ELR (cell line): ENCODE results near the gene OSBPL10.

Source experiments
- DNase-seq: peaks from one replicate; pipeline ENCODE4 v3.0.0-alpha.2; 2015; ENCODE audit warnings: low read depth

The OSBPL10 gene

DNA sequence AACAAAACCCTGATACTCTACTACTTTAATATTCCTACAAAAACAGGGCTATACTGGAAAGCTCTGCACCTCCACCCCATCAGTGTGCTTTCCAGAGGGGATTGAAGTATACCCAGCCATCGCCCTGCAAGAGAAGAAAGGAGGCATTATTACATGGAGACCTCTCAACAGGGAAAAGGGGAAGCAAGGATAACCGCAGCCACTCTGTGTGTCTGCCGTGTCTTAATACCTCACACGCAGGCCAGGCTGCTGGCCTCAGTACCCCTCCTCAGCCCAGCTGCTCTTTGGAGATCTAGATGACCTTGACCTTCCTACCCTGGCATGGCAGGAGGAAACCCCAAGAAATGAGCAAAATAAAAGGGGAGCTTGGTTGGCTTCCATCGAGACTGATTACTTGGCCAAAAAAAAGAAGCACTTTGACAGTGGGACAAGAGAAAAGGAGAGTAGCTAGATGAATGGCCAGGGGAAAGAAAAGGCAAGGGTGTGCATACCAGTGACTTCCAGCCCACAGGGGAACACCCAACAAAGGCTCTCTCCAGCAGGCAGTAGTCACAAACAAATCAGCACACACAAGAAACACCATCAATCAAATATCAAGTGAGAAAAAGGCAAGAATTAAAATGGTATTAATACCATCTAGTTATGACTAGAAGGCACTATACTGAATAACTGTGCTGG lies 318.9 kb downstream of the OSBPL10 start:
- no peak for DNase-seq

DNA sequence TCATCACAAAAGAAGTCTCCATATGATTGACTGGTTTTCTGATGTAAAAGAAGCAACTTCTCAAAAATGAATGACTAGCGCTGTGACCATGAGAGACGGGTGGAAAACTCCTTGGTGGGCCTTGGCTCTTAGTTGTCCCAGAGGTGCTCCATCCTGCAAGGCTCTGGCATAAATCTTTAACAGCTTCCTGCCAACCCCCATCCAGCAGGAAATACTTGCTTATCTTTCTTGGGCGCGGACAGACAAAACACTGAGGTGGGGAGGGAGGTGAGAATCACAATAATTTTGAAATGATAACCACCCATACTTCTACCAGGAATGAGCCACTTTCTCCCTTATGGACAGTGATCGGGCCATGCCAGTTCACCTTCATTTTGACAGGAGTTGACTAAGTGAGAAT lies 319.8 kb downstream of the OSBPL10 start:
- DNase-seq: no peak

DNA sequence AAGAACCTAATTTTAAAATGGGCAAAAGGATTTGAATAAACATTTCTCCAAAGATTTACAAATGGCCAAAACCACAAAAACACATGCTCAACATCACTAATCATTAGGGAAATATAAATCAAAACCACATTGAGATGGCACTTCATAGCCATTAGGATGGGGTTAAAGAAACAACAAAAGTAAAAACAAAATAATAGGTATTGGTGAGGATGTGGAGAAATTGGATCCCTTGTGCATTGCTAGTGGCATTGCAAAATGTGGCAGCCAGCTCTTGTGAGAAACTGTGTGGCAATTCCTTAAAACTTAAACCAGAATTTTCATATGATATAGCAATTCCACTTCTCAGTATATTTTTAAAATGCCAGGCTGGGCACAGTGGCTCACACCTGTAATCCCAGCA lies 321.8 kb downstream of the OSBPL10 start:
- no peak for DNase-seq

DNA sequence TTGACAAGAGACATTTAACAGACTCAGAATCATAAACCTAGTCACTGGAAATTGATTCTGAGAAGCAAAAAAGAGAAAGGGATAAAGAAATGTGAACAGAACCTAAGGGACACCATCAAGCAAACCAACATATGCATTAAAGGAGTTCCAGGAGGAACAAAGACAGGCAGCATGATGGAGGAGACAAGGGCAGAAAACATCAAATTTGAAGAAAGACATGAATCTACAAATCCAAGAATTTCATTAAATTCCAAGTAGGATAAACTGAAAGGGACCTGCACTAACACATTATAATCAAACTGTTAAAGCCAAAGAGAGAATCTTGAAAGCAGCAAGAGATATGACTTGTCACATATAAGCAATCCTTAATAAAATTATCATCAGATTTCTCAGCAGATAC lies 326.1 kb downstream of the OSBPL10 start:
- no peak for DNase-seq

DNA sequence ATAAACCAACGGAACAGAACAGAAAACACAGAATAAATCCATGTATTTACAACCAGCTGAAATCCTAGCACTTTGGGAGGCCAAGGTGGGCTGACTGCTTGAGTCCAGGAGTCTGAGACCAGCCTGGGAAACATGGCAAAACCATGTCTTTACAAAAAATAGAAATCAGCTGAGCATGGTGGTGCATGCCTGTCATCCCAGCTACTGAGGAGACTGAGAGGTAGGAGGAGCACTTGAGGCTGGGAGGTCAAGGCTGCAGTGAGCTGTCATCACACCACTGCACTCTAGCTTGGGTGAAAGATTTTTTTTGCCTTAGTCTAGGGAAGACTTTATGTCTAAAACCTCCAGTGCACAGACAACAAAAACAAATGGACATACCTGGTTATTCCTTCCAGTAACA lies 327.6 kb downstream of the OSBPL10 start:
- no peak for DNase-seq

DNA sequence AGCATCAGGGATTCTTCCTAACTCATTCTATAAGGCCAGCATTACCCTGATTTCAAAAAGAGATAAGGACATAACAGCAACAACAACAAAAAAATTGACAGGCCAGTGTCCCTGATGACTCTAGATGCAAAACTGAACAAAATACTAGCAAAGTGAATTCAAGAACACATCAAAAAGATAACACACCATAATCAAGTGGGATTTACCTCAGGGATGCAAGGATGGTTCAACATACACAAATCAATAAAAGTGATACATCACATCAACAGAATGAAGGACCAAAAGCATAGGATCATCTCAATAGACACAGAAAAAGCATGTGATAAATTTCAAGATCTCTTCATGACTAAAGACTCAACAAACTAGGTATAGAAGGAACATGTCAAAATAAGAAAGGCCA lies 328.8 kb downstream of the OSBPL10 start:
- DNase-seq: no peak

DNA sequence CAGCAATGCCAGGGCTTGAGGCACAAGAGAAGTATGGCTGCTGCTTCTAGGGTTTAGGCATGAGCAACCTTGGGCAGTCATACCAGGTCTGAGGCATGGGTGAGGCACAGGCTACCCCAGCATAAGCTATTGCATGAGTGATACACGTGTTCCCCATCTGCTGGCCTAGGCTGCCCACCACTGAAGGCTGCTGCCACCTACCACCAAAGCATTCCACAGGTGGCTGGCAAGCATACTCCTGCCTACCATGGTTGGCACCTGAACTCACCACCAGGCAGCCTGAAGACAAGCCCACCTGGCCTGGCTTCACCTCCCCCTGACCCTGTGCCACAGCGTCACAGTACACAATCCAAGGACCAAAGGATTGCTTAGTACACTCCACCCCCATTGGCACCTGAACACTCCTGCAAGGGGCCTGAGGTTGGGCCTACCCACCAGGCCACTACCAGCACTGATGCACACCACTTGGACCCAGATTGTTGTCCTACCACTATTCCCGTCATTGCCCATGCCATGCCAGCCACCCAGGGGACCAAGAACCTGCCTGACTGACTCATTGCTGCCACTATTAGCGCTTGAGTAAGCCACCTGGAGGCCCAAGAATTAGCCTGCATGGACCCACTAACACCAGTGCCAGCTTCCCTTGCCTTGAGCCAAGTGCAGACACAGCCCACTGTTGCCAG lies 332.6 kb downstream of the OSBPL10 start:
- DNase-seq: no peak

DNA sequence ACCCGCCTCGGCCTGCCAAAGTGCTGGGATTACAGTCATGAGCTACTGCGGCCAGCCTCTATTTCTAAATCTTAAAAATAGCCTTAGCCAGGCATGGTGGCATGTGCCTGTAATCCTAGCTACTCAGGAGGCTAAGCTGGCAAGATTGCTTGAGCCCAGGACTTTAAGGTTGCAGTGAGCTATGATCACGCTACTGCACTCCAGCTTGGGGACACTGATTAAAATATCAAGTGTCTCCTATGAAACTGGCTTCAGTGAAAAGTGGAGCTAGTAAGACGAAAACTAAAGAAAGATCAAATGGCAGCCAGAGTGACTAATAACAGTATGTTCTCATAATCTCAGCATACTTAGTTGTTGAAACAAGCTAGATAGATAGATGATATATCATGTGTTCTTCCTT lies 335.8 kb downstream of the OSBPL10 start:
- DNase-seq: no peak

DNA sequence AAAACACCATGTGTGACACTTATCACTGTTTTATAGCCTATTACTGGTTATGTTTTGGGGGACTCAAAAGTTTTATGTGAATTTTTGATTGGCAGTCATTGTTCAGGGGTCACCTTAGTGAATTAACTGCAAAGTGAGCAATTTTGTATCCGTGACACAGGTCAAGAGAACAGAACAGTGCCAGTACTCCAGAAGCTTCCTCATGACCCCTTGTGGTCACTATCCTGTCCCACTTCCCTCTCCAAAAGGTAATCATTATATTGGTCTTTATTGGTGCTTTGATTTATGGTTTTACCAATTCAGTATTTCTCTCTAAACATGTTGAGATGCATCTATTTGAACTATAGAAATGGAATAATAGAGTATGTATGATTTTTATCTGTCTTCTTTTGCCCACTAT lies 341.2 kb downstream of the OSBPL10 start:
- DNase-seq: peak; percentile 2

DNA sequence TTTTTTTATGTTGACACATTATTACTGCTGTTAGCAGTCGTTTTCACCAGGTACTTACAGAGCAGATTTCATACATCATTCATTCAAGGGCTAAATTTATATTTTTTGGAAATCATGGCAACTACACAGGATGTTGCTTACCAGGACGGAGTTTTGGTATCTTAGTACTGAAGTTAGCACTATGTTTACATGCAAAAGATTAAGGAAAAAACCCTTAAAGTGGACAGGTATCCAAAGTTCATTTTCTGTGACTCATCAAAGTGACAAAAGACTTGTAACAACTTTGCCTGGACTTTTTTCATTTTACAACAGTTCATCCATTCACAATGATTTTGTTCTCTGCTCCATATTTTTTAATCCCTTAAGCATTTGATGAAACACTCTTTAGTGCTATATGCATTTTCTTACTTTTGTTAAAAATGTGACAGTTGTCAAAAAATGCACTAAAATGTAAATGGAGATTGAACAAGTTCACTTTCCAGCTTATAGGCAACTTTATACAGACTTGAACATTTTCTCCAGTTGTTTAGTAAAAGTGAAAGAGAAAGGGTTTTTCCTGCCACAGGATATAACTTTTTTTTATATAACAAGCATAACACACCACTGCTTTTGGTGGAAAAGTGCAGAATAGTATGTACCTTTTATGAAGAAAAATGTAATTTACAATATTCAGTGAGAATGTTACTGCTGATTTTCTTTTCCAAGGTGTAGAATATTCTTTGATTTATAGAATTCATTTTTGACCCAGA lies 344.2 kb downstream of the OSBPL10 start:
- no peak for DNase-seq

DNA sequence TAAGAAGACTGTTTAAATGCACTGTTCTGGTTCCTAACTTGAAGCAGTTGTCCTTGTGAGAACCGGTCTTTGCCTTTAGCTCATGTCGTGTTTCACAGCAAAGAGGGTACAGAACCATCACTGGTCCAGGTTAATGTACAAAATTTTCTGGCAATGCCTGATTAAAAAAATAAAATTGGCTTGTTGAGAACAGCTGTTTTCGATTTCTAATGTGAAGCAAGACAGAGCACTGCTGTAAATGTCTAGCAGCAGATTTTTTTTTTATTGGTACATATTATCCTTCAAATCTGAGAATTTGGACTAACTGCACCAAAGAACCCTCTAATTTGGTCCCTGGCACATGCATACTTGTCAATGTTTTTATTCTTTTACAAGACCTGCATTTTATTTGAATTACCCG lies 345.0 kb downstream of the OSBPL10 start:
- DNase-seq: no peak

DNA sequence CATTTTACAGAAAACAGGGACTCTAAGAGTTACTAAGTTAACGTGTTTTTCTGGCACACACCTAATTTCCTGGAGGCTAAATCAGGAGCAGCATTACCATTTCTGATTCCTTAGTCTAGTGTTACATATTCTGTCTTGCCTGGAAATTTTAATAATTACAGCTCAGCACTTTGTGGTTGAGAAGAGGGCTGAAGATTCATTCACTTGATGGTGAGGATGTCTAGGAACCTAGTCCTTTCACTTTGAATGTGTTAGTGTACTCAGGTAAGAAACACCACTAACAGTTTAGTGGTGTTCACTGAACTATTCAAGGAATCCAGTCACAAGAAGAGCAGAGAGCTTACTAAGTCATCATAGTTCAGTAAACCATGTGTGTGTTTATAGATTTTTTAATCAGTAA lies 345.5 kb downstream of the OSBPL10 start:
- DNase-seq: no peak

DNA sequence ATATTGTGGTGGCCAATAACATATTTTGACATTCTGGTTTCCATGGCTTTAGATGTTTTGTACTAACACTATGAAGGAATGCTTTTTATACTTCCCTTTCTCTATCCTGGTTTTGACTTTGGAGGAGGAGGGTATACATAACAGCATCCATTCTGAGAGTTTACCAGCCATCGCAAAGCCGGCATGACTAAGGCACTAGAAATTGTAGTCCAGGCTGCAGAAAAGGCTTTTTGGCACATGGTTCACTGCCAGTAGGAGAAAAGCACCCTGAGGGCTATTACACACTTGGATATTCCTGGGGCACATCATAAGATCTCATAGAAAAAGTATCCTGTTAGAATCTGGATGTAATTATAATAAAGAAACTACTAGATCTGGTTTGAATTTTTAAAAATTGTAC lies 346.6 kb downstream of the OSBPL10 start:
- DNase-seq: peak; percentile 85

DNA sequence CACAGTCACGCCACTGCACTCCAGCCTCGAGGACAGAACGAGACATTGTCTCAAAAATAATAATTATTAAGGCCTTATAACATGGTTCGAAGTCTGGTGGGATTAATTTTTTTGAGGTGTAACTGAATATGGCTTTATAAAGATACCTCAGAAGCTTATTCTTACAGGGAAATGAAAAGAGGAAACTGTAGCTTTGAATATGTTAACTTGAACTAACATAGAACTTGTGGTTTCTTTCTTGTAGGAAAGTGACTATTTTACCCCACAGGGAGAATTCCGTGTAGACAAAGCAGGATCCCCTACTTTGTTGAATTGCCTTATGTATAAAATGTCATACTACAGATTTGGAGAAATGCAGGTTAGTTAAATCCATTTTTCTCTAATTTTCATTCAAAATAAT lies 352.0 kb downstream of the OSBPL10 start:
- no peak for DNase-seq

DNA sequence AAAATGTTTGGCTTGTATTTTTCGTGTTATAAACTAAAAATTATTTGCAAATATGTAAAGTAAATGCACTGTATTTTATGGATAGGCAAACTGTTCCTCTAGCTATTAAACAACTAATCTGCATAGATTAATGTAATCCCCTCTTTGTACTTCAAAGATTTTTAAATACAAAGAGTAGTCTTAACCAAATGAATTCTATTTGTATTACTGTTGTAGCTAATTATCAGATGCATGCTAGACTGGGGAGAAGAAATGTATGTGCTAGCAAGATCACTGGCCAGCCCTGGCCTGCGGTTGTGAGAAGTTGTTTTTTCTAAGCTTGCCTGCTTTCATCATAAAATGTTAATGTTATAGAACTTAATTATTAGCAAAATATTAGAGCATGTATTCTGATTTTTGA lies 355.7 kb downstream of the OSBPL10 start:
- no peak for DNase-seq

DNA sequence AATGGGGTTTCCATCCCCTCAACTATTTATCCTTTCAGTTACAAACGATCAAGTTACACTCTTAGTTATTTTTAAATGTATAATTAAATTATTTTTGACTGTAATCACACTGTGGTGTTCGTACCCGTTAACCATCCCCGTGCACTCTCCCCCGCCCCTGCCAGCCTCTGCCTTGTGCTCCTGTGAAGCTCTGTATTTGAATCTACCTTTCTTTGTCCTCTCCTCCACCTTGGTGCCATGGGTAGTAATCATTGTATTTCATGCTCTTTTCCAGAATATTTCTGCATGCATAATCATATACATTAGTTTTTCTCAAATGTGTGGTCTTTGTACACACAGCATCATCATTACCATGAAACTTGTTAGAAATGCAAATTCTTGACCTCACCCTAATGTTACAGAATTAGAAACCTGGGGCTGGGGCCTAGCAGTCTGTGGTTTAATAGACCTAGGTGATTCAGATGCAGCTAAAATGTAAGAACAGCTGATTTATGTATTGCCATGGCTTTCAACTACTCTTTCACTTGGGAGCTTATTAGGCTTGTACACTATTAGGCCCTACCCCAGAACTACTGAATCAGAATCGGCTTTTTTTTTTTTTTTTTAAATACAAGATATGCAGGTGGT lies 356.9 kb downstream of the OSBPL10 start:
- DNase-seq: no peak

DNA sequence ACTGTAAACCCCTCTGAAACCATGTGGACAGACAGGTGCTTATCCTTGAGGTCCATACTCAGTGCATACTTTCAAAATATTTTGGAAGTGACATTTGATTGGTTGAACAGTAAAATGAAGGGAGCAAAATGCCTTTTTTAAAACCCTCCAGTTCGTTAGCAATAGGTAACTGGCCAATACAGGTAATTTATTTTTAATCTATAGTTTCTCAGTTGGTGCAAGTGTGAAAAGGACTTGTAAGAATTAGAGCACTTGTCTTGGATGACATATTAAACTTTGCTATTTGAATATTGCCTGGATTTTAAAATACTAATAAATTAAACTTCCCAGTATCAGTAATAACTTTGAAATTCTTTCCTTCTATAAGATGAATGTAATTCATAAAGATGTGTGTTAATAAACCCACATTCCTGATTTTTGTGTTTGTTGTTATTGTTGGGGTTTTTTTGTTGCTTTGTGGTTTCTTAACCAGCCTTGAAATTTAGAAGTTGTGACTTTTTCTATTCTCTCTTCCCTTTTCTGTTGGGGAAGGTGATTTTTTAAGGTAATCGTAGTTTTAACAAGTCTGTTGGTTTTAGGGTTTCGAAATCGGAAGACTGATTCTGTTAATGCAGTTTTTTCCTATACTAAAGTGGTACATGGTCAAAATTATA lies 358.3 kb downstream of the OSBPL10 start:
- no peak for DNase-seq

DNA sequence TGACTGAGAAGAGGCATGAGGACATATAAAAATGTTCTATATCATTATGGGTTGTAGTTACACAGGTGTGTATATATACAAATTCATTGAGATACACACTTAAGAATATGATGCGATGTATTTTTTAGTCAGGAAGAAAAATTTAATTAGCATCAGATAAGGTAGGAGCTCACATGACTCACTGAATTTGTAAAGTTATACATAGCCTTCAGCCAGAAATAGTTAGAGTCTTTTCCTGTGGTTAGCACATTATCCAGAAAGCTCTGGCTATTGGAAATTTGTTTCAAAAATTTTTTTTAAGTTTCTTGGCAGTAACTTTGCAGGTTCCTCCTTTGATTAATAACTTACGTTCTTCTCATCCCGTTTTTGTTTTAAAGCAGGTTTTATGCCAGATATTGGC lies 359.7 kb downstream of the OSBPL10 start:
- peak; percentile 21 for DNase-seq

DNA sequence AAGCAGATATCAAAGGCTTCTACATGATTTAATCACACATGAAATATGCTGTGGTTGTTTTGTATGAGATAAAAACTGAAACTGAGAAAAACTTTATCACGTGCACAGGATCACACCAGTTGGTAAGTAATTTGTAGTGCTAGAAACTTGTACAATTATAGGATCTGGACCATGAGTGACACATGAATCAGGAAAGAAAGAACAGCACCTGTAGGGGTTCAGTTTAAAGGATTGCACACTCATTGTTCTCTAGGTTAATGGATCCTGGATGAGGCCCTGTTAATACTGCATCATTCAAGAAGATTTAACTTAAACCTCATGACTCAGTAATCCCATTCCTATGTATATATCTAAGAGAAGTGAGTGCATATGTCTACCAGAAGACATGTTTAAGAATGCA lies 360.4 kb downstream of the OSBPL10 start:
- DNase-seq: peak; percentile 20

DNA sequence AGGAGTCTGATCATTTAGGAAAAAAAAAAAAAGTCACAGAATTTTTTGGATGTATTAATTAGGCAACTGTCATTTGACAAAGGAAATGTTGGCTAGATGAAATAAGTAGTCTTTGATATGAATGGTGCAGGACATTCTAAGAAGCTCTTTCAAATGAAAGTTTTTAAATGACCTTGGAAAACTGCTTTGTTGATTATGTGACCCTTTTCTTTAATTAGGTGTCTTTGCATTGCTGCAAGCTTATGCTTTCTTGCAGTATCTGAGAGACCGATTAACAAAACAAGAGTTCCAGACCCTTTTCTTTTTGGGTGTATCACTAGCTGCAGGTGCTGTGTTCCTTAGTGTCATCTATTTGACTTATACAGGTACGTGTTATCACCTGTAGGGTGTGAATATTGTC lies 364.4 kb downstream of the OSBPL10 start:
- DNase-seq: no peak

DNA sequence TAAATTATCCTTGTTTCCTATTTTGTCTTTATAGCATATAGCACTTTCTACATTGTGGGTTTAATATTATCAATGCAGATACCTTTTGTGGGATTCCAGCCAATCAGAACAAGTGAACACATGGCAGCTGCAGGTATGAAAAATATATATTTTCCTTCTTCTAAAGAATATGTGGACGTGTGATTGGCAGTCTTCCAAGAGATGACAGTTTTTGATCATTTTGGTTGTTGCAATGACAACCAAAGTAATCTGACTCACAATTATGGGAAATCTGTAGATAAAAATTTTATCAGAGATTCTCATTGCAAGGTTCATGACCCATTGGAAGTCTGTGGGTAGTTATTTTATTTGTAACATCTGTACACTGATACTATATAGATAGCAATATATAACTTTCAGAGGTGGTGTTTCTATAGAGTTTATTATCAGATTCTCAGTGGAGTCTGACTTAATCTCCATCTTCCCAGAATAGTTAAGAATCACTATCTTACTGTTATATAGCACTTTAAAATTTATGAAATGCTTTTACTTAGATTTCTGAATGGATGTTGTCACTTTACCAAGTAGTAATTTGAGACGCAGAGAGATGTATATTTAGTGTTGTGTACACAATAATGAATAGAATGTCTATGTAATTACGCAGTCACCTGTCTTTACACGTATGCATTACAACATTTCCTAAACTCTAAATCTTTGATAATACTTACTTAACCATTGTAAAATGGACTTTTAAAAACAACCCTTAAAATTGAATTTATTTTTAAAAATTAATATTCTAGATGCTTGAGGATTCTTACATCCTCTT lies 365.8 kb downstream of the OSBPL10 start:
- DNase-seq: no peak
